HFF-Myc (cell line): ENCODE results near the gene ADARB2.

ENCODE experiments used
- DNase-seq: peaks from one replicate; pipeline ENCODE4 v3.0.0-alpha.2; 2011; ENCODE audit warnings: low read depth; ENCODE audit errors: extremely low read depth
- H3K4me3 ChIP-seq: replicated peaks from 2 replicates; pipeline ENCODE4 v1.5.1; 2011; ENCODE audit warnings: low read depth, mild to moderate bottlenecking, control low read depth, low read length
- TF ChIP-seq, protein P1 (sequence below): IDR thresholded peaks from 2 replicates; pipeline ENCODE4 v1.5.1; 2012; ENCODE audit warnings: mild to moderate bottlenecking, low read depth, low read length, control low read depth; ENCODE audit errors: missing control alignments

ADARB2 gene

GRCh38 chr10:1366811-1367425 is 370.4 kb downstream of the ADARB2 start:
- TF ChIP-seq, protein P1, sequence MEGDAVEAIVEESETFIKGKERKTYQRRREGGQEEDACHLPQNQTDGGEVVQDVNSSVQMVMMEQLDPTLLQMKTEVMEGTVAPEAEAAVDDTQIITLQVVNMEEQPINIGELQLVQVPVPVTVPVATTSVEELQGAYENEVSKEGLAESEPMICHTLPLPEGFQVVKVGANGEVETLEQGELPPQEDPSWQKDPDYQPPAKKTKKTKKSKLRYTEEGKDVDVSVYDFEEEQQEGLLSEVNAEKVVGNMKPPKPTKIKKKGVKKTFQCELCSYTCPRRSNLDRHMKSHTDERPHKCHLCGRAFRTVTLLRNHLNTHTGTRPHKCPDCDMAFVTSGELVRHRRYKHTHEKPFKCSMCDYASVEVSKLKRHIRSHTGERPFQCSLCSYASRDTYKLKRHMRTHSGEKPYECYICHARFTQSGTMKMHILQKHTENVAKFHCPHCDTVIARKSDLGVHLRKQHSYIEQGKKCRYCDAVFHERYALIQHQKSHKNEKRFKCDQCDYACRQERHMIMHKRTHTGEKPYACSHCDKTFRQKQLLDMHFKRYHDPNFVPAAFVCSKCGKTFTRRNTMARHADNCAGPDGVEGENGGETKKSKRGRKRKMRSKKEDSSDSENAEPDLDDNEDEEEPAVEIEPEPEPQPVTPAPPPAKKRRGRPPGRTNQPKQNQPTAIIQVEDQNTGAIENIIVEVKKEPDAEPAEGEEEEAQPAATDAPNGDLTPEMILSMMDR = no peak
- H3K4me3 ChIP-seq = no peak overlapping the region
- DNase-seq = no peak

DNA sequence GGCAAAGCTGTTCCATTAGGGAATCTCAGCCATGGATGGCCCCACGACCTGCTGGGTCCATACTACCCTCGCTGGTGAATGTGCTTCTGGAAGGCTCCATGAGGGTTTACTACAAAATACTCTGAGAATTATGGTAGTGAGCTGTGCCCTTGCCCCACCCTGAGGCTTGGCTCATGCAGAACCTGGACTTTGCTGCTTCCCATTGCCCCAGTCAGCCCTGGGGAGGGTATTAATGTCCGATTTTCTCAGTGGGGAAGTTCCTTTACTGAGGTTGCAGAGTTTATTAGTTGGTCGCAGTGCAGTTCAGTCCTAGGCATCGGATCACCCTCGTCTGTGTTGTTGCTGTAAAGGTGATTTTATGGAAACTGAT is 371.0 kb downstream of the ADARB2 start:
- TF ChIP-seq, protein P1 = no peak
- no peak overlapping the region for H3K4me3 ChIP-seq
- no peak for DNase-seq

GRCh38 chr10:1365540-1366321 is 371.6 kb downstream of the ADARB2 start:
- TF ChIP-seq, protein P1 = no peak
- DNase-seq = no peak
- H3K4me3 ChIP-seq = no peak overlapping the region

GRCh38 chr10:1364151-1364910 is 373.0 kb downstream of the ADARB2 start:
- no peak overlapping the region for H3K4me3 ChIP-seq
- TF ChIP-seq, protein P1 = no peak
- no peak for DNase-seq

DNA sequence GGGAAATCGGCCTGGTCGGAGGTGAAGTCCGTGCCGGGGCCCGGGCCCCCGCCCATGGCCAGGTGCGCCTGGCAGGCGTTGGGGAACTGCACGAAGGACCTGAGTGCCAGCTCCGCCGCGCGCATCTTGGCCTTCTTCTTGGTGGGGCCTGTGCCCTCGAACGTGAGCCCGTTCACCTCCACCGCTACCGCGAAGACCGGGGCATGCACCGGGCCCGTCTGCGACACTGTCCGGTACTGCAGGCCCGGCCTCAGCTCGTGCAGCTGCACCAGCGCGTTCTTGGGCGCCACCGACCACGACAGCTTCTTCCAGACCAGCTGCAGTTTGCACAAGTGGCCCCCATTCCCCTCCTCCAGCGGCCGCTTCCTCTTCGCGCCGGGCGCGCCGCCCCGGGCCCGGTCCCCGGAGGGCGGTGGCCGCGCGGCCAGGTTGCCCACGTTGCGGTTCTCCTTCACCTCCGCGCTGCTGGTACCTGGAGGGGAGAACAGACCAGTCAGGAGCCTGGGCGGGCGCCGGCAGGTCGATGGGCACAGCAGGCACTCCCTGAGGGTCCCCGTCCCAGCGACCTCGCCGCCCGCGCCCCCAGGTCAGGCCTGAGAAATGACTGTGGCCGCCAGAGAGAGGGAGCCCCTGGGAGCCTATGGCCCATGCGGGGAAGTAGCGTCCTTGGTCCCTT is 373.7 kb downstream of the ADARB2 start:
- no peak for DNase-seq
- TF ChIP-seq, protein P1 = no peak
- no peak overlapping the region for H3K4me3 ChIP-seq

DNA sequence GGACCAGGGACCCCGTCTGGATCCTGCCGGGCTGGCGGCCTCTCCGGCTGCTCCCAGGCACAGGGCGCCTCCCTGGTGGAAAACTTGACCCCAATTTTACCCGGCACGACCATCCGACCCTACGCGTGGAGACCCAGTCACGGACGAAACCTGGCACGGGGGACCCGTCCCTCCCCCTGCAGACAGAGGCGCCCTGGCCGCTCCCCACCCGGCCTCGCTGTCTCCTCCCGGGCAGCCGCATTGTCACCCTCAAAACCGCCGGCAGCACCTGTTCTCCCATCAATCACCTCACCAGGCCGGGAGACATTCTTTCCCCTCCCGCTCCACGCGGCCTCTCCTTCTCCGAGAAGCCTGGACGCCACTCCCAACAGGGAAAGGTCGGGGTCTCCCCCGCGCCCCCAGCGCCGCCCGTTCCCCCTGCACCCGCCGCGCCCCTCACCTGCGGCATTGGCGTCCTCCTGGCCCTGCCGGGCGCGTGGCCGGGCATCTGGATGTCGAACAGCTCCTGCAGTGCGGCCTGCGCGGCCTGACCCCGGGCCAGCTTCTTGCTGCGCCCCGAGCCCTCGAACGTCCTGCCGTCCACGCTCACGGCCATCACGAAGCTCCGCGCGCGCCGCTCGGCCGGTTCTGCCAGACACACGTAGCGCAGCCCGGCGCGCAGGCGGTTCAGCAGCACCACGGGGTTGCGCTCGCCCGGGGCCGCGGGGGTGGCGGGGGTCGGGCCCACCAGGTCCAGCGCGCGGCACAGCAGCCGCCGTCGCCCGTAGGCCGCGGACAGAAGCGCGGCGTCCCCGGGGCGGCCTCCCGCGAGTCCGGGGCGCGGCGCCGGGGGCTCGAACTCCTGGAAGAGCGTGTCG is 374.5 kb downstream of the ADARB2 start:
- TF ChIP-seq, protein P1 = no peak
- no peak for DNase-seq
- H3K4me3 ChIP-seq = no peak overlapping the region
